ENCODE measurements around the gene OFD1.

Gene OFD1

GRCh38 chrX:13752646-13753045 is 18.1 kb downstream of the OFD1 start:
- no peak for DNase-seq

- DNase-seq: no peak
Measured at GRCh38 chrX:13754765-13755164, 20.2 kb downstream of the OFD1 start.

- peak; percentile 32 for DNase-seq
Measured at GRCh38 chrX:13755254-13755653, 20.7 kb downstream of the OFD1 start.

GRCh38 chrX:13756381-13756780 is 21.8 kb downstream of the OFD1 start:
- DNase-seq: no peak

- no peak for DNase-seq
Measured at GRCh38 chrX:13759152-13759718, 24.7 kb downstream of the OFD1 start.

GRCh38 chrX:13760426-13760825 is 25.9 kb downstream of the OFD1 start:
- DNase-seq: no peak

- peak; percentile 30 for DNase-seq
Measured at GRCh38 chrX:13761606-13762414, 27.3 kb downstream of the OFD1 start.

- DNase-seq: no peak
Measured at GRCh38 chrX:13763489-13763888, 28.9 kb downstream of the OFD1 start.

- DNase-seq: no peak
Measured at GRCh38 chrX:13764281-13764680, 29.7 kb downstream of the OFD1 start.

- no peak for DNase-seq
Measured at GRCh38 chrX:13764765-13765164, 30.2 kb downstream of the OFD1 start.

- no peak for DNase-seq
Measured at GRCh38 chrX:13768939-13769338, 34.4 kb downstream of the OFD1 start.

GRCh38 chrX:13770013-13770535 is 35.5 kb downstream of the OFD1 start:
- no peak for DNase-seq

GRCh38 chrX:13774696-13775095 is 40.1 kb downstream of the OFD1 start:
- DNase-seq: no peak

GRCh38 chrX:13775837-13776236 is 41.3 kb downstream of the OFD1 start:
- DNase-seq: no peak

GRCh38 chrX:13776387-13776786 is 41.8 kb downstream of the OFD1 start:
- no peak for DNase-seq

GRCh38 chrX:13778916-13779315 is 44.4 kb downstream of the OFD1 start:
- peak; percentile 8 for DNase-seq

GRCh38 chrX:13780868-13781427 is 46.4 kb downstream of the OFD1 start:
- DNase-seq: no peak

- no peak for DNase-seq
Measured at GRCh38 chrX:13786048-13786447, 51.5 kb downstream of the OFD1 start.

- no peak for DNase-seq
Measured at GRCh38 chrX:13790206-13791131, 55.9 kb downstream of the OFD1 start.

- DNase-seq: no peak
Measured at GRCh38 chrX:13791145-13791544, 56.6 kb downstream of the OFD1 start.

GRCh38 chrX:13791559-13791958 is 57.0 kb downstream of the OFD1 start:
- no peak for DNase-seq

GRCh38 chrX:13793897-13794296 is 59.3 kb downstream of the OFD1 start:
- no peak for DNase-seq

GRCh38 chrX:13794417-13794816 is 59.9 kb downstream of the OFD1 start:
- DNase-seq: no peak
